Fibroblast of skin of back (primary cell): ENCODE data around the gene SSB.
"Not testable (repeated sequence)": the region's sequence is repeated elsewhere in the genome, so short reads cannot be mapped to it uniquely, and the experiment has no call there.

ENCODE experiments used
- DNase-seq: peaks from one replicate; pipeline ENCODE4 v3.0.0-alpha.2; 2013

The SSB gene

DNA sequence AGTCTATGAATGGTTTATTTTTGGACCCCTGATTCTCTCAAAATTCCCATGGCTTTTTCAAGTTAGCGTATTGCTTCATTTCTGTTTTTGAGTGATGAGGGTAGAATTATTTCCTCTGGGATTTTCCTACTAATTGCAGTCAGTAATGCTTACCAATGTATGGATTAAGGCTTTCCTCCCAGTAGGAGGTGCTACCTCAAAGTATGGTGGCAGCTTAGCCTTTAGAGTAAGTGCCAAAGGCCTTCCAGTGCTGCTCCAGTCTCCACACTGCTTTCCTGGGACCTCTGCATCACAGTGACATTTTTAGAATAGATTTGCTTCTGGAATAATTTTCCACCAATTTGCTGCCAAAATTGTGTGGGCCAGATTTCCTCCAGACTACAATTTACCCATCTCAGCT lies 16.2 kb upstream of the SSB start:
- no peak for DNase-seq

DNA sequence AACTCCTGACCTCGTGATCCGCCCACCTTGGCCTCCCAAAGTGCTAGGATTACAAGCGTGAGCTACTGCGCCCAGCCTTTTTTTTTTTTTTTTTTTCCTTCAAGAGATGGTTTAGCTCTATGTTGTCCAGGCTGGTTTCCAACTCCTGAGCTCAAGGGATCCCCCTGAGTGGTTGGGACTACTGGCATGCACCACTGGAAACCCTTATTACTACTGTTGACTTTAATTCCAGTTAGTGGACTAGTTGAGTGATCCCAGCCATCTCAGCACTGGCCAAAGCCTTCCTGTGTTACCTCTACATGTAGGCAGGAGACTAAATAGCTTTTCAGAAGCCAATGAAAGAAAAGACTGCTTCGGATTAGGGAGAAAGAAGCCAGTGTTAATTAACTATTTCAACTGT lies 8.1 kb upstream of the SSB start:
- DNase-seq = no peak

DNA sequence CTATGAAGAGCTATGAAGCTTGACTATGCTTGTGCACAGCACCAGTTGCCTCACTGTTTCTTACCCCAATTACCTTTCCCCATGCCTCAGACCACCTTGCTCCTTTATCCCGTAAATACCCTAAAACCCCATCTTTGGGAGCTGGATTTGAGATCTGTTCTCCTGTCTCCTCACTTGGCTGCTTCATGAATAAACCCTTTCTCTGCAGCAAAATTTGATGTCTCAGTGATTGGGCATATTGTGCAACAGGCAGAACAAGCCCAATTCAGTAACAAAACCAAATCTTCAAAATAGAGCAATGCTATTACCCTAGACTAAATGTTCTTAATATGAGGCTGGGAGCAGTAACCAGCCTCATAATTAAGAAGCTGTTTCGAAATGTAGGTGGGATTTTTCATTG lies 3.5 kb upstream of the SSB start:
- DNase-seq = no peak

DNA sequence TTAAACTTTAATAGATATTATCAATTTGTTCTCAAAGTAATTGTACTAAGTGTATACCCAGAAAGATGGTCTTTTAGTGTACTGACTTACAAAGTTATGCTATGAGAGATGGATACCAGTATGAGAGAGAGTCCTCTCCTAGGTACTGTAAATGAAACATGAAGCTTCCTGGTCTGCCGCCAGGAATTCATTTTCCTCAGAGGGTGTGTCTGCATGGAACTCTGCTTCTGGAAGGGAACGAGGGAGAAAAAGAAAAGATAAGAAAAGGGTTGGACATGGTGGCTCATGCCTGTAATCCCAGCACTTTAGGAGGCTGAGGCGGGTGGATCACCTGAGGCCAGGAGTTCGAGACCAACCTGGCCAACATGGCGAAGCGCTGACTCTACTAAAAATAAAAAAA lies 2.2 kb upstream of the SSB start:
- no peak for DNase-seq

DNA sequence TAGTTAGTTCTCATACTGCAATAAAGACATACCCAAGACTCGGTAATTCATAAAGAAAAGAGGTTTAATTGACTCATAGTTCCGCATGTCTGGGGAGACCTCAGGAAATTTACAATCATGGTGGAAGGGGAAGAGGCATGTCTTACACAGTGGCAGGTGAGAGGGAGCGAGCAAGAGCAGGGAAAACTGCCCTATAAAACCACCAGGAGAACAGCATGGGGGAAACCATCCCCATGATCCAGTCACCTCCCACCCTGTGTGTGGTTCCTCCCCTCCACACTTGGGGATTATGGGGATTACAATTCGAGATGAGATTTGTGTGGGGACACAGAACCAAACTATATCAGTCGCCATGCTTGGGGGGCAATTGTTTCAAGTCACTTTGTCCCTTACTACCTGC lies 1.1 kb upstream of the SSB start:
- no peak for DNase-seq

DNA sequence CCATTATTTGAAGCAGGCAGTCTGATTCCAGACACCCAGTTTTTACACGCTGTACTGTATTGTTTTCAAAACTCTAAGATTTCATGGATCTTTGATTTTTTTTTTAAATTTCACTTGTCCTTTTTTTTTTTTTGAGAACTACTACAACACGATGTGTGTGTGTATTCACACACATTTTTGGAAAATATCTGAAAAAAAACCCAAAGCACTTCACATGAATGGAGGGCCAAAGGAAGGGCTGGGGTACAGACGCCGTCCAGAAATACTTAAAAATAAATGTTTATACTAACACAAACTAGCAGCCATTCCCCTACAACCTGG lies 314 bp upstream of the SSB start:
- no peak for DNase-seq

DNA sequence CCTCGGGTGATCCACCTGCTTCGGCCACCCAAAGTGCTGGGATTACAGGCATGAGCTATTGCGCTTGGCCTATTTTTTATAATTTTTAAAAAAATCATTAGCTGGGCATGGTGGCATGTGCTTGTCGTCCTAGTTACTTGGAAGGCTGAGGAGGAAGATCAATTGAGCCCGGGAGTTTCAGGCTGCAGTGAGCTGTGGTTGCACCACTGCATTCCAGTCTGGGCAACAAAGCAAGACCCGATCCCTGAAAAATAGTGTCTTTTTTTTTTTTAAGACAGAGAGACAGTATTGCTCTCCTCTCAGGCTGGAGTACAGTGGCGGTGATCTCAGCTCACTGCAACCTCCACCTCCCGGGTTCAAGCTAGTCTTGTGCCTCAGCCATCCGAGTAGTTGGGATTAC lies 4.8 kb downstream of the SSB start:
- no peak for DNase-seq

DNA sequence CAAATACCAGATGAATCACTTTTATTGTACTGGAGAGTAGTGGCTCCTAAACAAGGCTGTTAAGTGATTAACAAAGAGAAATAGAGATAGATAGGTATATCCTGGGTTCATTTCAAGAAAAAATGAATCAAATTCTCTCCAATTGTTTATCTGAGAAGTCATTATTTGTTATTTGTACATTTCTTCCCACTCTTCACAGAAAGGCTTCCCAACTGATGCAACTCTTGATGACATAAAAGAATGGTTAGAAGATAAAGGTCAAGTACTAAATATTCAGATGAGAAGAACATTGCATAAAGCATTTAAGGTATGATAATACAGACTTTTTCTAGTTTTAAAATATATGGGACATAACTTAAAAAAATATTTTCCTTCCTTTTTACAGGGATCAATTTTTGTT lies 7.9 kb downstream of the SSB start:
- DNase-seq = no peak

DNA sequence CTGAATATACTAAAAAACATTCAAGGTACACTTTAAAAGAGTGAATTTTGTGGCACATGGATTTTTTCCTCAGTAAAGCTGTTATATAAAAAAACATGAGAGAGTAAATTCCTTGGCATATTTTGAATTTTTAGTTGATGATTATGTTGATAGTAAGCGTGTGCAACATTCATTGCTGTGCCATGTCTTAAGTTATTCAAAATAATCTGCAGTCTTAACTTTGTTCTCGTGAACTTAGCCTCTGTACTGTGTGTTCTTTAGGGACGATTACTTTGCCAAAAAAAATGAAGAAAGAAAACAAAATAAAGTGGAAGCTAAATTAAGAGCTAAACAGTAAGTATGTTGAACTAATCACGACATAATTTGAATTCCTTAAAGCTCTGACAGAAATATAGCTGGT lies 9.6 kb downstream of the SSB start:
- DNase-seq = peak; percentile 92

DNA sequence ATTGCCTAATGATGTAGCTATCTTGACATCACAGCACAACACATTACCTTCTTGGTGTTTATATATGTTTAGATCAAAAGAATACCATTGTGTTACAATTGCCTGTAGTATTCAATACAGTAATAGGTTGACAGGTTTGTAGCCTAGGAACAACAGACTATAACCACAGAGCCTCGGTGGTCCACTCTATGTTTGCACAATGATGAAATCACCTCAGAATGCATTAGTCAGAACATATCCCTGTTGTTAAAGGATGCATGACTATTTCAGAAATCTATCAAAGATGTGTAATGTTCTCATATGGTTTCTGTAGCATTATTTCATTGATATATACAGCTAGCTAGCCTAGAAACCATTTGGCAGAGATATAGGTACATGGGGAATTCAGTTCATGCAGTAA lies 17.2 kb downstream of the SSB start:
- DNase-seq = peak; percentile 93

DNA sequence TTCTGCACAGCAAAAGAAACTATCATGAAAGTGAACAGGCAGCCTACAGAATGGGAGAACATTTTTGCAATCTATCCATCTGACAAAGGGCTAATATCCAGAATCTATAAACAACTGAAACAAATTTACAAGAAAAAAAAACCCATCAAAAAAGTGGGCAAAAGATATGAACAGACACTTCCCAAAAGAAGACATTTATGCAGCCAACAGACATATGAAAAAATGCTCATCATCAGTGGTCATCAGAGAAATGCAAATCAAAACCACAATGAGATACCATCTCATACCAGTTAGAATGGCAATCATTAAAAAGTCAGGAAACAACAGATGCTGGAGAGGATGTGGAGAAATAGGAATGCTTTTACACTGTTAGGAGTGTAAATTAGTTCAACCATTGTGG lies 18.3 kb downstream of the SSB start:
- DNase-seq = not testable (repeated sequence)

DNA sequence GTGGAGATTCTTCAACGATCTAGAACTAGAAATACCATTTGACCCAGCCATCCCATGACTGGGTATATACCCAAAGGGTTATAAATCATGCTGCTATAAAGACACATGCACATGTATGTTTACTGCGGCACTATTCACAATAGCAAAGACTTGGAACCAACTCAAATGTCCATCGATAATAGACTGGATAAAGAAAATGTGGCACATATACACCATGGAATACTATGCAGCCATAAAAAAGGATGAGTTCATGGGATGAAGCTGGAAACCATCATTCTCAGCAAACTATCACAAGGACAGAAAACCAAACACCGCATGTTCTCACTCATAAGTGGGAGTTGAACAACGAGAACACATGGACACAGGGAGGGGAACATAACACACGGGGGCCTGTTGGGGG lies 18.7 kb downstream of the SSB start:
- DNase-seq = not testable (repeated sequence)

DNA sequence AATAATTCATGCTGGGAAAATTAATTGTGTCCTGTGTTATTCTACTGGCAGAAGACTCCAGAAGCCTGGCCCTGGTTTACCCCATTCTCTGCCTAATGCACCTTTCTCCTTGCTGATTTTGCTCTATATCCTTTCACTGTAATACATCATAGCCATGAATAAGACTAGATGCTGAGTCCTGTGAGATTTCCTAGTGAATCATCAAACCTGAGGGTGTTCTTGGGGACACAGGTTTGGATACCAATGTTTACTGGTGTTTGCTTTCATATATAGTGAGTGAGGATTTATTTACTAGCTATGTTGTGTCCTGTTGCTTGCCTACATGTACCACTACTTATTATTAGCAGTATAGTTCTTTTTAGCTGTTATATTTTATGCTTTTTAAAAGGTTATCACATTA lies 19.6 kb downstream of the SSB start:
- no peak for DNase-seq

DNA sequence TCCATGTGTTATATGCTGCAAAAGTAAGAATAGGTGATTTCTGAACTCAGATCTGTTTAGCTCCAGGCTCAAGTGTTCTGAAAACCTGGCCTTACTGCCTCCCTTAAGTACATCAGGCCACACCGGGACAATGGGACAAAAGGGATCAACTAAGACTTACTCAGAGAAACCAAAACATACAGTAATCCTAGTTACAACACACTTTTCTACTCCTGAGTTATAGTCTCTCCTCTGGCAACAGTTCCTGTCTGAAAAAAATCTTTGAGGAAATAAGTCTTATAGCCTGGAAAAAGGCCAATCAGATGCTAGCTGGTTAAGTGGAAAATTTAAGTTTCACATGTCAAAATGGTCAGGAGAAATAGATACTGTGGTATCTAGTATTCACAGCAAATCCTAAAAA lies 20.4 kb downstream of the SSB start:
- DNase-seq = peak; percentile 33

DNA sequence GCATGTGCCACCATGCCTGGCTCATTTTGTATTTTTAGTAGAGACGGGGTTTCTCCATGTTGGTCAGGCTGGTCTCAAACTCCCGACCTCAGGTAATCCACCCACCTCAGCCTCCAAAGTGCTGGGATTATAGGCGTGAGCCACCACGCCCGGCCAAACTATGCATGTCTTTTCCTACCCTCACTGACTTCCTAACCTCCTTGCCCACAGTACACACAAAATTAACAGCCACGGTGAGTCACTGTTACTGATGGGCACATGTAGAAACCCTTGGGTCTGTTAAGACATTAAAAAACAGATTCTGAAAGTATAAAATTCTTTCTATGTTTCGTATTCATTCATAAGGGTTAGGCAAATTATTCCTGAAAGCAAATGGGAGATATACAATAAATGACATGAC lies 21.4 kb downstream of the SSB start:
- DNase-seq = peak; percentile 27

DNA sequence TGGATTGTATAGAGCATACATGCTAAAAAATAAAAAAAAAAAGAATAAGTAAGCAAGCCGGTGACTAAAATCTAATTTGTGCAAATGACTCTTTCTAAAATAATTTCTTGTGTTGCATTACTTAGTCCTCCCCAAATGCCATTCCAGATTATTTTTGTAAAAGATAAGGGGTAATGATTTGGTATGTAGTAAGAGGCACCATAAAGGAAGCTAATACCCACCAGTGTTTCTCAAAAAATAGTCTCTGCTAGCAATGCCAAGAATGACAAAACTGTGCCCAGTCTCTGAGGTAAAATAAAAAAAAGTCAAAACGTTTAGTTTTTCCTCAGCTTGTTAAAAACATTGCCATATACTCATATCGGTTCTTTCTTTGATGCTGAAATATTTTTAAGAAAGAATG lies 23.4 kb downstream of the SSB start:
- DNase-seq = peak; percentile 37

DNA sequence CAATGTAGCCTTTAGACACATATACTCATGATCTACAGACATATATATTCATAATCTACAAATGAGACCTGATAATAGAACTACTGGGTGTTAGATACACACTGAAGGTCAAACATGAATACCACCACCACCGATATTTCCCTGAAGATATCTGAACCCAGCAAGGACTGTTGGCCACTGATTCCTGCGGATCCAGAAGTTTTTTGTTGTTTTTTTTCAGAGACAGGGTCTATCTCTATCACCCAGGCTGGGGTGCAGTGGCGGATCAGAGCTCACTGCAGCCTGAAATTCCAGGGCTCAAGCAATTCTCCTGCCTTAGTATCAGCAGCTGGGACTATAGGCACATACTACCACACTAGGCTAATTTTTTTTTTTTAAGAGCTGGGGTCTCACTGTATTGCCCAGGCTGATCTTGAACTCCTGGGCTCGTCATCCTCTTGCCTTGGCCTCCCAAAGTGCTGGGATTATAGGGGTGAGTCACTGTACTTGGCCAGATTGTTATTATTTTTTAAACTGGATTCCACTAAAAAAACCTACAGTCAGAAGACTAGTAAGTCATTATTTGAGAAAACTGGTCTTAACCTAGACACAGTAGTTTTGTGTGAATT lies 24.2 kb downstream of the SSB start:
- DNase-seq = peak; percentile 26

DNA sequence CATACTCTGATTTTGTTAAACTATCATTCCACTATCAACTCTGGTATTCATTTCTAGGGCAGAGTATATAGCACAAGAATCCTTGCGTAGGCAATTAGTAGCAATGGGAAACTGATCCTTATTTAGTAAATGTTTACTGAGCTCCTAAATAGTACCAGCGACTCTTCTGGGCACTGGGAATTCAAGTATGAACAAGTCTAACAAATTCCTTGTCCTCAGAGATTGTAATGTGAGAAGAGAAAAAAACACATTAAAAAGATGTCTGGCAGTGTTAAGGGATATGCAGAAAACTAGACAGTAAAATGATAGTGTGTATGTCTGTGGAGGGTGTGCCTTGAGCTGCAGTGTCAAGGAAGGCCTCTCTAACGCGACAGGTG lies 25.3 kb downstream of the SSB start:
- no peak for DNase-seq

DNA sequence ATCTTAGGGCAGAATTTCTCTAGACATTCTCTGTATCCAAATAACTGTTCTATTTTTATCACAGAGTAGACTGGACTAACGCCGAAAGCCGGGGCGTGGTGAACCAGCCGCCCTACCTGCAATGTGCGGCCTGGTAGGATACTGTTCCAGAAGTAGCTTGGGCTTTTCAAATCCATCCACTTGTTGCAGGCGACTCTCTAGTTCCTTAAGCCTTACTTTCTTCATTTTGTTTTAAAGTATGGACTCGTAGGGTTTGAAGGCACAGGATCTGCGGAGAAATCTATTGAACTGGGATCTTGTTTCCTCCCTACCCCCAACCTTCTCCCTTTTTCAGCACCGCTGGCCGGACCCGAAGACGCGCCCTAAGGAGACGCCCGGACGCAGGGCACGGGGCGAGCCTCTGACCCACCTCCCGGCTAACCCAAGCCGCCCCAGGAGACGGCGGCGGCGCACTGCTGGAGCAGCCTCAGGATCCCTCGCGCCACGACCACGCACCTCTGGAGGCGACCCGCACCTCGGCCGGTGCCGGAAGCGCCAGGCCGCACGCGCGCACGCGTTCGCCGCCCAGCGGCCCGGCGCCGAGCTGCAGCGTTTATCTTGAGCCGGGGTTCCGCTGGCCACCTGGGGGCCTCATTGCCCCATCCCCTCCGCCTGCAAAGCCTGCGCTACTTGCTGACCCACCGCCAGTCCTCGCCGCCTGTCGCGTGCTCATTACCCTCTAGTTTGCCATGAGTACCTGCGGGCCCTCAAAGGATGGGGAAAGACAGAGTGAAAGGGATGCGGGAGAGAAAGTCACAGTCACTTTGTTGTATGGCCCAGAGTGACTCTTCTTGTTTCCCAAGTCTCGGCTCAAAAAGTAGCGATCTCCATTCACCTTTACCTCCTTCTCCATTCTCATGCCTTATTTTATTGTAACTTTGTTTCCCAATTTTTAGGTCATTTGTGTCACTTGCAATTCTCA lies 26.0 kb downstream of the SSB start, which contains the start of gene METTL5:
METTL5 (minus strand) TSS at position 533 of the 961 bp plus-strand sequence; CDS start at position 225, 308 bp downstream.
- DNase-seq = peak; percentile 75

DNA sequence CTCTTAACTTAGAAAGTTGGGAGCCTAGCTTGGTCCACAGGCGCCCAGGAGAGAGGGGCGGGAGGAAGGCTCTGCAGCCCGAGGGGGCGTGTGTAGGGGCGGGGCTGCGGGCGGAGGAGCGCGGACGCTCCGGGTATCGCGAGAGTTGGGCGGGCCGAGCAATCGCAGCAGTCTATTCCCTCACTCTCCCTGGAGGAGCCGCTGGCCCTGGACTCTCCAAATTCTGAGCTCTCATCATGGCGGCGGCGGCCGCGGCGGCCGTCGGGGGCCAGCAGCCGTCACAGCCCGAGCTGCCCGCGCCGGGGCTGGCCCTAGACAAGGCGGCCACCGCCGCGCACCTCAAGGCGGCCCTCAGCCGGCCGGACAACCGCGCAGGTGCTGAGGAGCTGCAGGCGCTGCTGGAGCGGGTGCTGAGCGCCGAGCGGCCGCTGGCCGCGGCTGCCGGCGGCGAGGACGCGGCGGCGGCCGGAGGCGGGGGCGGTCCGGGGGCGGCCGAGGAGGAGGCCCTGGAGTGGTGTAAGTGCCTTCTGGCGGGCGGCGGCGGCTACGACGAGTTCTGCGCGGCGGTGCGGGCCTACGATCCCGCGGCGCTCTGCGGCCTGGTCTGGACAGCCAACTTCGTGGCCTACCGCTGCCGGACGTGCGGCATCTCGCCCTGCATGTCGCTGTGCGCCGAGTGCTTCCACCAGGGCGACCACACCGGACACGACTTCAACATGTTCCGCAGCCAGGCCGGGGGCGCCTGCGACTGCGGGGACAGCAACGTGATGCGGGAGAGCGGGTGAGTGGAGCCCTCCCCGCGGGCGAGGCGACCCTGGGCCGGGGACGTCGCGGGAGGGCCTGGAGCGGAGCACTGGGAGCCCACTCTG lies 28.8 kb downstream of the SSB start, which contains the start of gene UBR3:
UBR3 (plus strand) TSS at position 183 of the 869 bp plus-strand sequence; CDS start at position 237, 54 bp downstream.
- DNase-seq = peak; percentile 93

DNA sequence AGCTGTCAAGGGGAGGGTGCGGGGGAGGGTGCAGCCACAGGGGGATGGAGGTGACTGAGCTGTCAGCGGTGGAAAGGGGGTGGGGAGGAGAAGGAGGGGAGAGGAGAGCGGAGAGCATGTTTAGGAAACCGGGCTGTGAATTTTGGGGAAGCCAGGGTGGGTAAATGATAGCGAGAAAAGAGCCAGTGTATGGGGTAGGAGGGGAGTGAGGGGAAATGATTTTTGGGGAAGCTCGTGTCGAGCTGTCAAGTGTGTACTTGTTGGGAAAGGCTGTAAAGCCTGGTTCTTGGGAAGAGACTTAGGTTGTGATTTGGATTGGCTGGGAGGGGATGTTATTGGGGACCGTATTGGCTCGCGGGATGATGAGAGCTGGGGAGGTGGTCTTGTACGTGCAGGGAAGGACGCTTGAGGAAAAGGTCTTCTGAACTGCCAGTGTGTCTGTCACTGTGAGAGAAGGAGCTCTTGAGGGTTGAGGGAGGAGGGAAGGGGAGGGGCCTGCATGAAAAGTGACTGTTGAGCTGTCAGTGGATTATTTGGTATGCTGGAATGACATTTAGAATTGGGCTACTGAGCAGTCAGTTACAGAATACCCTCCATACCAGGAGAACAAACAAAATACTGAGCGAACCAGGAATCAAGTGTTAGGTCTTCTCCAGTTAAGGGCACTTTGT lies 29.6 kb downstream of the SSB start:
- peak; percentile 64 for DNase-seq

DNA sequence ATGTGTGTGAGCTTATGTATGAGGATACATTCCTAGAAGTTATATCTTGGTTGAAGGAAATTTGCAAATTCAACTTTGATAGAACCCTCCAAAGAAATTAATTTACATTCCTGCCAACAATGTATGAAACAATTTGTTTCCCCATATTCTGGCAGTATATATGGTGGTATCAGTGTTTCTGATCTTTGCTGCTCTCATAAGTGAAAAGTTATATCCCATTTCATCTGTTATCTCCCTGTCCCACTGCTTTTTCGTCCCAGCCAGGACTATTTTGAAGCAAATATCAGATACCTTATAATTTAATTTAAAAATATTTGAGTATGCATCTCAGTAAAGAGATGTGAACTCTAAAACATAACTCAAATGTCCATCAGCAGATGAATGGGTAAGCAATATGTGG lies 35.7 kb downstream of the SSB start:
- DNase-seq = no peak
